NCI-H1417 treated with DMSO at 0.1 percent for 48 hours (cell line): ENCODE results near the gene TMEM151B.
"Not testable (repeated sequence)": the region's sequence is repeated elsewhere in the genome, so short reads cannot be mapped to it uniquely, and the experiment has no call there.

Source experiments
- DNase-seq: peaks from one replicate; lab custom pipeline; 2025; lab: John Stamatoyannopoulos, UW

TMEM151B gene

GRCh38 chr6:44269921-44270525, at the start of gene TMEM151B:
Gene TMEM151B, plus strand, starts transcription at chr6:44270450. Its CDS starts 293 bp downstream, at chr6:44270743.
- DNase-seq: no peak

- no peak for DNase-seq
Measured at GRCh38 chr6:44220913-44221290, 49.3 kb upstream of the TMEM151B start.

- no peak for DNase-seq
Measured at GRCh38 chr6:44221291-44221960, 48.8 kb upstream of the TMEM151B start.

- no peak for DNase-seq
Measured at GRCh38 chr6:44221961-44222335, 48.3 kb upstream of the TMEM151B start.

GRCh38 chr6:44222486-44223318, 47.5 kb upstream of the TMEM151B start:
- DNase-seq: no peak

GRCh38 chr6:44223319-44224028, 46.8 kb upstream of the TMEM151B start, which contains the start of gene SLC29A1:
Gene SLC29A1, plus strand, starts transcription at chr6:44223595. Its CDS starts 3,719 bp downstream, at chr6:44227314.
- DNase-seq: no peak

- no peak for DNase-seq
Measured at GRCh38 chr6:44224029-44224964, 46.0 kb upstream of the TMEM151B start.

GRCh38 chr6:44224965-44225305, 45.3 kb upstream of the TMEM151B start:
- DNase-seq: no peak

GRCh38 chr6:44225579-44226325, 44.5 kb upstream of the TMEM151B start:
- DNase-seq: no peak

- DNase-seq: no peak
Measured at GRCh38 chr6:44226368-44227147, 43.7 kb upstream of the TMEM151B start.

- no peak for DNase-seq
Measured at GRCh38 chr6:44227148-44227793, 43.0 kb upstream of the TMEM151B start.

GRCh38 chr6:44228031-44228430, 42.2 kb upstream of the TMEM151B start:
- no peak for DNase-seq

GRCh38 chr6:44228433-44228832, 41.8 kb upstream of the TMEM151B start:
- no peak for DNase-seq

GRCh38 chr6:44228836-44229235, 41.4 kb upstream of the TMEM151B start:
- no peak for DNase-seq

GRCh38 chr6:44229376-44230033, 40.7 kb upstream of the TMEM151B start:
- DNase-seq: no peak

- no peak for DNase-seq
Measured at GRCh38 chr6:44230034-44230675, 40.1 kb upstream of the TMEM151B start.

- DNase-seq: not testable (repeated sequence)
Measured at GRCh38 chr6:44231426-44231825, 38.8 kb upstream of the TMEM151B start.
